Measurements from ENCODE around the gene HOXB13. TPM values are rescaled to one million over a fixed set of nuclear protein-coding genes. Genes with fewer than 3 reads are reported as not detected.

The HOXB13 gene
- total RNA-seq, 2 experiments from 2014 or later = not detected

DNA sequence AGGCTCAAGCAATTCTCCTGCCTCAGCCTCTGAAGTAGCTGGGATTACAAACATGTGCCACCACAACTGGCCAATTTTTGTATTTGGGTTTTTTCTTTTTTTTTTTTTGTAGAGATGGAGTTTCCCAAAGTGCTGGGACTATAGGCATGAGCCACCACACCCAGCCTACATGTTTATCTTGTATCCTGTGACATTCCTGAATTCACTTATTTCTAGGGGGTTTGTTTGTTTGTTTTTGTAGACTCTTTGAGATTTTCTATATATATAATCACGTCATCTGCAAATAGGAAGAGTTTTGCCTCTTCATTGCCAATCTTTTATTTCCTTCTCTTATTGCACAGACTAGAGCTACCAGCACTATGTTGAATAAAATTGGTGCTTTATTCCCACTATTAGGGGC is 35.4 kb downstream of the HOXB13 start:
- H3K9me3 Mint-ChIP-seq = no peaks in the 10 kb centered on the region
- no peaks in the 10 kb centered on the region for H3K4me1 Mint-ChIP-seq (ENCODE audit: low read depth)
- no peak for DNase-seq
- Histone ChIP-seq H3K9me3 (ENCODE audit: control insufficient read depth in 1 of 2, insufficient read depth in 1 of 2, low read length in 2 of 2) (peaks cover 4 to 6% of the 10 kb centered on the region in 2 experiments), H3K27me3 (ENCODE audit: control insufficient read depth in 1 of 2, insufficient read depth in 2 of 2, low read length in 2 of 2) (peaks cover 9 to 20% of the 10 kb centered on the region in 2 experiments), H3K4me3 (ENCODE audit: low read length) (no peak overlapping the region), H3K4me1 (ENCODE audit: insufficient read depth, low read length) (no peaks in the 10 kb centered on the region), H3K27ac (ENCODE audit: low read depth in 1 of 2, low read length in 2 of 2) (no peak overlapping the region), H3K36me3 (ENCODE audit: insufficient read depth, low read length) (no peaks in the 10 kb centered on the region)
- peaks cover 54% of the 10 kb centered on the region for H3K27me3 Mint-ChIP-seq
- no peak overlapping the region for H3K4me3 Mint-ChIP-seq
- ATAC-seq (ENCODE audit: poor library complexity) = no peak
- ChIA-PET POLR2A (interaction anchor here (1.0 kb wide), 1 partner anchor 186 kb away, joined by 3 read pairs; no protein-coding TSS in a partner anchor), CTCF (interaction anchor here (1.2 kb wide), 1 partner anchor 15 kb away, joined by 7 read pairs; no protein-coding TSS in a partner anchor)
- H3K36me3 Mint-ChIP-seq (ENCODE audit: low read depth) = no peaks in the 10 kb centered on the region
- TF ChIP-seq, protein P1, sequence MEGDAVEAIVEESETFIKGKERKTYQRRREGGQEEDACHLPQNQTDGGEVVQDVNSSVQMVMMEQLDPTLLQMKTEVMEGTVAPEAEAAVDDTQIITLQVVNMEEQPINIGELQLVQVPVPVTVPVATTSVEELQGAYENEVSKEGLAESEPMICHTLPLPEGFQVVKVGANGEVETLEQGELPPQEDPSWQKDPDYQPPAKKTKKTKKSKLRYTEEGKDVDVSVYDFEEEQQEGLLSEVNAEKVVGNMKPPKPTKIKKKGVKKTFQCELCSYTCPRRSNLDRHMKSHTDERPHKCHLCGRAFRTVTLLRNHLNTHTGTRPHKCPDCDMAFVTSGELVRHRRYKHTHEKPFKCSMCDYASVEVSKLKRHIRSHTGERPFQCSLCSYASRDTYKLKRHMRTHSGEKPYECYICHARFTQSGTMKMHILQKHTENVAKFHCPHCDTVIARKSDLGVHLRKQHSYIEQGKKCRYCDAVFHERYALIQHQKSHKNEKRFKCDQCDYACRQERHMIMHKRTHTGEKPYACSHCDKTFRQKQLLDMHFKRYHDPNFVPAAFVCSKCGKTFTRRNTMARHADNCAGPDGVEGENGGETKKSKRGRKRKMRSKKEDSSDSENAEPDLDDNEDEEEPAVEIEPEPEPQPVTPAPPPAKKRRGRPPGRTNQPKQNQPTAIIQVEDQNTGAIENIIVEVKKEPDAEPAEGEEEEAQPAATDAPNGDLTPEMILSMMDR (IDR thresholded peaks at IDR 0.05) = no peak
- no peak overlapping the region for H3K27ac Mint-ChIP-seq
- intact Hi-C loops (cut with DNase I, micrococcal nuclease) = no loop called here

DNA sequence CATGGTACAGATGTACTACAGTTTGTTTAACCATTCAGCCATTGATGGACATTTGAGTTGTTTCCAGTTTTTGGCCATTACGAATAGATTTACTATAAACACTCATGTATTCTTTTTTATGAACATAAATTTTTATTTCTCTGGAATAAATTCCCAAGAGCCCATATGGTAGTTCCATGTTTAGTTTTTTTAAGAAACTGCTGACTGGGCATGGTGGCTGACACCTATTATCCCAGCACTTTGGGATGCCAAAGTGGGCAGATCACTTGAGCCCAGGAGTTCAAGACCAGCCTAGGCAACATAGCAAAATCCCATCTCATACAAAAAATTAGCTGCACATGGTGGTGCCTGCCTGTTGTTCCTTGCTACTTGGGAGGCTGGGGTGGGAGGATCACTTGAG is 36.5 kb downstream of the HOXB13 start:
- Histone ChIP-seq H3K9me3 (ENCODE audit: control insufficient read depth in 1 of 2, insufficient read depth in 1 of 2, low read length in 2 of 2) (peaks cover 4 to 6% of the 10 kb centered on the region in 2 experiments), H3K27me3 (ENCODE audit: control insufficient read depth in 1 of 2, insufficient read depth in 2 of 2, low read length in 2 of 2) (peaks cover 5 to 20% of the 10 kb centered on the region in 2 experiments), H3K27ac (ENCODE audit: low read depth in 1 of 2, low read length in 2 of 2) (no peak overlapping the region), H3K36me3 (ENCODE audit: insufficient read depth, low read length) (no peaks in the 10 kb centered on the region), H3K4me1 (ENCODE audit: insufficient read depth, low read length) (no peaks in the 10 kb centered on the region), H3K4me3 (ENCODE audit: low read length) (no peak overlapping the region)
- no peak for ATAC-seq (ENCODE audit: poor library complexity)
- Mint-ChIP-seq H3K27ac (no peak overlapping the region), H3K9me3 (no peaks in the 10 kb centered on the region), H3K4me1 (ENCODE audit: low read depth) (no peaks in the 10 kb centered on the region), H3K27me3 (peaks cover 43% of the 10 kb centered on the region), H3K4me3 (no peak overlapping the region), H3K36me3 (ENCODE audit: low read depth) (no peaks in the 10 kb centered on the region)
- TF ChIP-seq, protein P1 (IDR thresholded peaks at IDR 0.05) = no peak
- CTCF ChIA-PET = interaction anchor here (1.2 kb wide), 1 partner anchor 13 kb away, joined by 7 read pairs; no protein-coding TSS in a partner anchor
- POLR2A ChIA-PET = interaction anchor here (1.0 kb wide), 1 partner anchor 187 kb away, joined by 3 read pairs; no protein-coding TSS in a partner anchor
- intact Hi-C loops (cut with DNase I, micrococcal nuclease) = no loop called here
- no peak for DNase-seq

DNA sequence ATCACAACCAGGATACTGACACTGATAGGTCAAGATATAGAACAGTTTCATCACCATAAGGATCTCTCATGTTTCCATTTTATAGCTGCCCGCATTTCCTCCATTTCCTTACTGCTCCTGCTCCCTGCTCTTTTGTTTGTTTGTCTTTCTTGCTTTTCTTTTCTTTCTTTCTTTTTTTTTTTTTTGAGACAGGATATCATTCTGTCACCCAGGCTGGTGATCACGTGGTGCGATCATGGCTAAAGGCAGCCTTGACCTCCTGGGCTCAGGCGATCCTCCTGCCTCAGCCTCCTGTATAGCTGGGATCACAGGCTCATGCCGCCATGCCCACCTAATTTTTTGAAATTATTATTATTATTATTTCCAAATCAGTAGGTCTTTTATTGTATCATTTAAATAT is 37.9 kb downstream of the HOXB13 start:
- intact Hi-C loops (cut with DNase I, micrococcal nuclease) = no loop called here
- no peak overlapping the region for H3K4me3 ChIP-seq (ENCODE audit: low read length)
- H3K4me1 Mint-ChIP-seq (ENCODE audit: low read depth) = no peaks in the 10 kb centered on the region
- no peak overlapping the region for H3K27ac ChIP-seq (ENCODE audit: low read depth in 1 of 2, low read length in 2 of 2)
- H3K27ac Mint-ChIP-seq = no peak overlapping the region
- ATAC-seq (ENCODE audit: poor library complexity) (no peak), DNase-seq (no peak)
- H3K36me3 ChIP-seq (ENCODE audit: insufficient read depth, low read length) = no peaks in the 10 kb centered on the region
- H3K4me1 ChIP-seq (ENCODE audit: insufficient read depth, low read length) = no peaks in the 10 kb centered on the region
- peaks cover 4 to 6% of the 10 kb centered on the region in 2 experiments for H3K9me3 ChIP-seq (ENCODE audit: control insufficient read depth in 1 of 2, insufficient read depth in 1 of 2, low read length in 2 of 2)
- ChIA-PET POLR2A (no interaction called here), CTCF (interaction anchor here (1.3 kb wide), 1 partner anchor 12 kb away, joined by 6 read pairs; no protein-coding TSS in a partner anchor)
- H3K27me3 ChIP-seq (ENCODE audit: control insufficient read depth in 1 of 2, insufficient read depth in 2 of 2, low read length in 2 of 2) = peaks cover 4 to 11% of the 10 kb centered on the region in 2 experiments
- peaks cover 32% of the 10 kb centered on the region for H3K27me3 Mint-ChIP-seq
- H3K4me3 Mint-ChIP-seq = no peak overlapping the region
- no peaks in the 10 kb centered on the region for H3K9me3 Mint-ChIP-seq
- TF ChIP-seq, protein P1 (IDR thresholded peaks at IDR 0.05) = no peak
- H3K36me3 Mint-ChIP-seq (ENCODE audit: low read depth) = no peaks in the 10 kb centered on the region
